ENCODE results near the gene CXorf51B. TPM values are rescaled to one million over a fixed set of nuclear protein-coding genes. Genes with fewer than 3 reads are reported as not detected.
"Not testable (repeated sequence)": the region's sequence is repeated elsewhere in the genome, so short reads cannot be mapped to it uniquely, and the experiment has no call there.

Gene CXorf51B
- polyA plus RNA-seq (not detected in 3 replicates), polyA minus RNA-seq (not detected in 3 replicates)
- polyA plus RNA-seq (2011; ENCODE audit: low read depth) = not detected
- polyA plus RNA-seq (2011; cell fraction: cytosol; rRNA removed) = not detected in 2 replicates
- not detected in 2 replicates for polyA plus RNA-seq (2011; cell fraction: nucleus; rRNA removed)
- polyA plus RNA-seq (2012; ENCODE audit: low replicate concordance) = not detected in 2 replicates
- polyA minus RNA-seq (2011; cell fraction: cytosol; rRNA and poly(A)+ RNA removed) = not detected
- polyA minus RNA-seq (2011; cell fraction: nucleus; rRNA and poly(A)+ RNA removed) = not detected in 2 replicates

- H3K9me1 ChIP-seq (ENCODE audit: control insufficient read depth, extremely low read depth, insufficient read depth, low read length); DNase-seq (ENCODE audit: low read depth, low spot score); H3K4me1 ChIP-seq (ENCODE audit: control insufficient read depth, extremely low read depth, insufficient read depth, low read length); dilution Hi-C loops (cut with MboI; ENCODE audit: extremely low pct_ligation_motif_present, low sequenced_read_pairs); H3K4me3 ChIP-seq (ENCODE audit: control insufficient read depth in 2 of 3, extremely low read depth in 1 of 3, insufficient read depth in 2 of 3, low read depth in 1 of 3, low read length in 3 of 3); H3K27ac ChIP-seq (ENCODE audit: control insufficient read depth, insufficient read depth, low read length); H4K20me1 ChIP-seq (ENCODE audit: control insufficient read depth, extremely low read depth, insufficient read depth, low read length); FAIRE-seq; H3K4me2 ChIP-seq (ENCODE audit: control insufficient read depth, extremely low read depth, insufficient read depth, low read depth, low read length); H3K9ac ChIP-seq (ENCODE audit: control insufficient read depth, extremely low read depth, insufficient read depth, low read length); H3K9me3 ChIP-seq (ENCODE audit: control insufficient read depth, low read depth, low read length); H3K79me2 ChIP-seq (ENCODE audit: control insufficient read depth, insufficient read depth, low read length); H2AFZ ChIP-seq (ENCODE audit: control insufficient read depth, low read length); H3K36me3 ChIP-seq (ENCODE audit: control insufficient read depth in 2 of 2, extremely low read depth in 1 of 2, insufficient read depth in 2 of 2, low read length in 2 of 2); H3K27me3 ChIP-seq (ENCODE audit: control insufficient read depth, extremely low read depth, insufficient read depth, low read length): not testable (repeated sequence)
These were observed at the start of gene CXorf51B for GRCh38 chrX:146809471-146809870. TSS of gene CXorf51B (plus strand) at chrX:146809771. CDS start at chrX:146809792, 21 bp downstream.

GRCh38 chrX:146814644-146815043 lies 5.1 kb downstream of the CXorf51B start, which contains the start of gene CXorf51A:
TSS of gene CXorf51A (minus strand) at chrX:146814744. CDS start at chrX:146814723, 21 bp downstream.
- H3K9ac ChIP-seq (ENCODE audit: control insufficient read depth, extremely low read depth, insufficient read depth, low read length); H3K4me2 ChIP-seq (ENCODE audit: control insufficient read depth, extremely low read depth, insufficient read depth, low read depth, low read length); H3K79me2 ChIP-seq (ENCODE audit: control insufficient read depth, insufficient read depth, low read length); H3K9me1 ChIP-seq (ENCODE audit: control insufficient read depth, extremely low read depth, insufficient read depth, low read length); H3K36me3 ChIP-seq (ENCODE audit: control insufficient read depth in 2 of 2, extremely low read depth in 1 of 2, insufficient read depth in 2 of 2, low read length in 2 of 2); DNase-seq (ENCODE audit: low read depth, low spot score); FAIRE-seq; H3K27me3 ChIP-seq (ENCODE audit: control insufficient read depth, extremely low read depth, insufficient read depth, low read length); dilution Hi-C loops (cut with MboI; ENCODE audit: extremely low pct_ligation_motif_present, low sequenced_read_pairs); H3K4me3 ChIP-seq (ENCODE audit: control insufficient read depth in 2 of 3, extremely low read depth in 1 of 3, insufficient read depth in 2 of 3, low read depth in 1 of 3, low read length in 3 of 3); H3K27ac ChIP-seq (ENCODE audit: control insufficient read depth, insufficient read depth, low read length); H3K4me1 ChIP-seq (ENCODE audit: control insufficient read depth, extremely low read depth, insufficient read depth, low read length); H2AFZ ChIP-seq (ENCODE audit: control insufficient read depth, low read length); H4K20me1 ChIP-seq (ENCODE audit: control insufficient read depth, extremely low read depth, insufficient read depth, low read length); H3K9me3 ChIP-seq (ENCODE audit: control insufficient read depth, low read depth, low read length): not testable (repeated sequence)

GRCh38 chrX:146831994-146832393 lies 22.4 kb downstream of the CXorf51B start:
- no peak for DNase-seq (ENCODE audit: low read depth, low spot score)
- Histone ChIP-seq H3K9ac (ENCODE audit: control insufficient read depth, extremely low read depth, insufficient read depth, low read length) (no peak overlapping the region), H3K9me3 (ENCODE audit: control insufficient read depth, low read depth, low read length) (peaks cover 1% of the 10 kb centered on the region), H3K4me3 (ENCODE audit: control insufficient read depth in 2 of 3, extremely low read depth in 1 of 3, insufficient read depth in 2 of 3, low read depth in 1 of 3, low read length in 3 of 3) (no peak overlapping the region), H4K20me1 (ENCODE audit: control insufficient read depth, extremely low read depth, insufficient read depth, low read length) (no peaks in the 10 kb centered on the region), H3K4me2 (ENCODE audit: control insufficient read depth, extremely low read depth, insufficient read depth, low read depth, low read length) (no peak overlapping the region), H3K27me3 (ENCODE audit: control insufficient read depth, extremely low read depth, insufficient read depth, low read length) (no peaks in the 10 kb centered on the region), H3K9me1 (ENCODE audit: control insufficient read depth, extremely low read depth, insufficient read depth, low read length) (no peaks in the 10 kb centered on the region), H3K36me3 (ENCODE audit: control insufficient read depth in 2 of 2, extremely low read depth in 1 of 2, insufficient read depth in 2 of 2, low read length in 2 of 2) (no peaks in the 10 kb centered on the region), H3K27ac (ENCODE audit: control insufficient read depth, insufficient read depth, low read length) (no peak overlapping the region), H2AFZ (ENCODE audit: control insufficient read depth, low read length) (no peak overlapping the region), H3K4me1 (ENCODE audit: control insufficient read depth, extremely low read depth, insufficient read depth, low read length) (no peaks in the 10 kb centered on the region), H3K79me2 (ENCODE audit: control insufficient read depth, insufficient read depth, low read length) (no peaks in the 10 kb centered on the region)
- TF ChIP-seq CTCF (optimal IDR thresholded peaks at IDR 0.05 in 1 of 3, IDR thresholded peaks at IDR 0.05 in 1 of 3, conservative IDR thresholded peaks at IDR 0.05 in 1 of 3; ENCODE audit: extremely low read depth in 1 of 3, insufficient read depth in 2 of 3, low read length in 3 of 3) = no peak
- no peak for TF ChIP-seq EZH2 (IDR thresholded peaks at IDR 0.05; ENCODE audit: low read length)
- FAIRE-seq = no peak
- dilution Hi-C loops (cut with MboI; ENCODE audit: extremely low pct_ligation_motif_present, low sequenced_read_pairs) = no loop called here
